Prostate gland (tissue), 2 donors: Measurements from ENCODE around the gene IL21R.

Source experiments
- POLR2A ChIP-seq: fragments of 450-650 bp; IDR thresholded peaks from one replicate; pipeline ENCODE4 v1.6.1; 2016; ENCODE audit warnings: antibody characterized with exemption, mild to moderate bottlenecking
- TF ChIP-seq, protein P1 (sequence below), 4 experiments: fragments of 200-600 bp in 2 of 4; fragments of 450-650 bp in 2 of 4; sonication (generic) in 2 of 4; IDR thresholded peaks; 1 replicate in 3 of 4; 2 replicates in 1 of 4; pipeline ENCODE4 v1.5.1; 2016 to 2019; ENCODE audit warnings: antibody characterized with exemption in 4 of 4, mild to moderate bottlenecking in 2 of 4, moderate library complexity in 2 of 4

DNA sequence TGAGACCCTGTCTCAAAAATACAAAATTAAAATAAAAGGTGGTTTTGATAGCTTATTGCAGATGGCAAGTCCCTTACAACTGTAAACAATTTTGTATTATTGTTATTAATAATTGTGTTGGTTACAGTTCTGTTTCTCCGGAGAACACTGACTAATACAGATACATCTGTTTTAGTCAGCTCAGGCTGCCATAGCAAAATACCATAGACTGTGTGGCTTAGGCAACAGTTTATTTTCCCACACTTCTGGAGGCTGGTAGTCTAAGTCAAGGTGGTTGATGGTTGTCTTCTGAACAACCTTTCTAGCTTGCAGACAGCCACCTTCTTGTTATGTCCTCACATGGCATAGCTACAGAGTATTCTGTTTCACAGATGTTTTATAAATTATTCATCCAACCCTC, 14.2 kb upstream of the IL21R start:
- TF ChIP-seq, protein P1, sequence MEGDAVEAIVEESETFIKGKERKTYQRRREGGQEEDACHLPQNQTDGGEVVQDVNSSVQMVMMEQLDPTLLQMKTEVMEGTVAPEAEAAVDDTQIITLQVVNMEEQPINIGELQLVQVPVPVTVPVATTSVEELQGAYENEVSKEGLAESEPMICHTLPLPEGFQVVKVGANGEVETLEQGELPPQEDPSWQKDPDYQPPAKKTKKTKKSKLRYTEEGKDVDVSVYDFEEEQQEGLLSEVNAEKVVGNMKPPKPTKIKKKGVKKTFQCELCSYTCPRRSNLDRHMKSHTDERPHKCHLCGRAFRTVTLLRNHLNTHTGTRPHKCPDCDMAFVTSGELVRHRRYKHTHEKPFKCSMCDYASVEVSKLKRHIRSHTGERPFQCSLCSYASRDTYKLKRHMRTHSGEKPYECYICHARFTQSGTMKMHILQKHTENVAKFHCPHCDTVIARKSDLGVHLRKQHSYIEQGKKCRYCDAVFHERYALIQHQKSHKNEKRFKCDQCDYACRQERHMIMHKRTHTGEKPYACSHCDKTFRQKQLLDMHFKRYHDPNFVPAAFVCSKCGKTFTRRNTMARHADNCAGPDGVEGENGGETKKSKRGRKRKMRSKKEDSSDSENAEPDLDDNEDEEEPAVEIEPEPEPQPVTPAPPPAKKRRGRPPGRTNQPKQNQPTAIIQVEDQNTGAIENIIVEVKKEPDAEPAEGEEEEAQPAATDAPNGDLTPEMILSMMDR (IDR thresholded peaks at IDR 0.05): no peak
- TF ChIP-seq POLR2A: no peak
